GM06990 (cell line): ENCODE results near the gene ZNF420.
"Not testable (repeated sequence)": the region's sequence is repeated elsewhere in the genome, so short reads cannot be mapped to it uniquely, and the experiment has no call there.

Source experiments
- DNase-seq: peaks from one replicate; pipeline ENCODE4 v3.0.0-alpha.2; 2011; ENCODE audit not compliant: insufficient read length; ENCODE audit errors: extremely low read depth
- H3K27me3 ChIP-seq: replicated peaks from 2 replicates; pipeline ENCODE4 v1.6.0; 2011; ENCODE audit warnings: low read length; ENCODE audit not compliant: control insufficient read depth, insufficient read depth
- H3K36me3 ChIP-seq: 2 replicates; pipeline ENCODE4 v1.5.1; 2011; ENCODE audit warnings: low read length; ENCODE audit not compliant: control insufficient read depth, insufficient read depth
- H3K4me3 ChIP-seq: replicated peaks from 2 replicates; pipeline ENCODE4 v1.5.1; 2011; ENCODE audit warnings: low read depth, mild to moderate bottlenecking, control low read depth, low read length
- TF ChIP-seq, protein P1 (sequence below): IDR thresholded peaks from 2 replicates; pipeline ENCODE4 v1.5.1; 2011; ENCODE audit warnings: low read length, control low read depth, mild to moderate bottlenecking, inconsistent platforms; ENCODE audit not compliant: insufficient read depth, poor library complexity, severe bottlenecking

Gene ZNF420

GRCh38 chr19:37082307-37082706 is 4.1 kb downstream of the ZNF420 start:
- H3K27me3 ChIP-seq: no peaks in the 10 kb centered on the region
- H3K36me3 ChIP-seq: no peaks in the 10 kb centered on the region
- TF ChIP-seq, protein P1, sequence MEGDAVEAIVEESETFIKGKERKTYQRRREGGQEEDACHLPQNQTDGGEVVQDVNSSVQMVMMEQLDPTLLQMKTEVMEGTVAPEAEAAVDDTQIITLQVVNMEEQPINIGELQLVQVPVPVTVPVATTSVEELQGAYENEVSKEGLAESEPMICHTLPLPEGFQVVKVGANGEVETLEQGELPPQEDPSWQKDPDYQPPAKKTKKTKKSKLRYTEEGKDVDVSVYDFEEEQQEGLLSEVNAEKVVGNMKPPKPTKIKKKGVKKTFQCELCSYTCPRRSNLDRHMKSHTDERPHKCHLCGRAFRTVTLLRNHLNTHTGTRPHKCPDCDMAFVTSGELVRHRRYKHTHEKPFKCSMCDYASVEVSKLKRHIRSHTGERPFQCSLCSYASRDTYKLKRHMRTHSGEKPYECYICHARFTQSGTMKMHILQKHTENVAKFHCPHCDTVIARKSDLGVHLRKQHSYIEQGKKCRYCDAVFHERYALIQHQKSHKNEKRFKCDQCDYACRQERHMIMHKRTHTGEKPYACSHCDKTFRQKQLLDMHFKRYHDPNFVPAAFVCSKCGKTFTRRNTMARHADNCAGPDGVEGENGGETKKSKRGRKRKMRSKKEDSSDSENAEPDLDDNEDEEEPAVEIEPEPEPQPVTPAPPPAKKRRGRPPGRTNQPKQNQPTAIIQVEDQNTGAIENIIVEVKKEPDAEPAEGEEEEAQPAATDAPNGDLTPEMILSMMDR: no peak
- no peak for DNase-seq
- no peak overlapping the region for H3K4me3 ChIP-seq

DNA sequence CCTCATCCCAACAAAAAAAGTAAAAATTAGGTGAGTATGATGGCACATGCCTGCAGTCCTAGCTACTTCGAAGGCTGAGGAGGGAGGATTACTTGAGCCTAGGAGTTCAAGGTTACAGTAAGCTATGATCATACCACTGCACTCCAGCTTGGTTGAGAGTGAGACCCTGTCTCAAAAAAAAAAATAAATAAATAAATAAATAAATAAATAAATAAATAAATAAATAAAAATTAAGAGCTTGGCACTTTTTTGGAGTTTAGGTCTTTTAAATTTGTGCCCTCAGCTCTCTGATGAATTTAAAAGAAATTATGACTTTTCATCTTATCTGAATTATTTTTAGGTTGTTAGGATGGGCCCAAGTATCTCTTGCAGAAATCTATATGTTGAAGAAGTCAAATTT is 8.9 kb downstream of the ZNF420 start:
- H3K27me3 ChIP-seq: no peaks in the 10 kb centered on the region
- DNase-seq: no peak
- H3K4me3 ChIP-seq: no peak overlapping the region
- no peaks in the 10 kb centered on the region; the same call in none of the 2 replicates for H3K36me3 ChIP-seq
- TF ChIP-seq, protein P1: no peak

DNA sequence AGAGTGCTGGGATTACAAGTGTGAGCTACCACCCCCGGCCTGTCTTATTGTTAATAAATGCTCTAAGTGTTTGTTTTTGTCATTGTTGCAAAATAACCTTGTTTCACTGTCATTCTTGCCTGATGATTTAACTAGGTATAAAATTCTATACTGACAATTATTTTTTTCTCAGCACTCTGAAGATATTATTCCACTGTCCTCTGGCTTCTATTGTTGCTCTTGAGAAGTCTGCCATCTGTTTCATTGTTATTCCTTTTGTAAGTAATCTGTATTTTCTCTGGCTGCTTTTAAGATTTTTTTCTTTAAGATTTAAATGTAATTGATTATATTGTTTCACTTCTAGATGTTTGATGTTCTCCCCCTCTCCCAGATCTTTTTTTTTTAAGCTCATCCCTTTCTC is 17.6 kb downstream of the ZNF420 start:
- peaks cover 2% of the 10 kb centered on the region for H3K36me3 ChIP-seq
- no peaks in the 10 kb centered on the region for H3K27me3 ChIP-seq
- TF ChIP-seq, protein P1: no peak
- H3K4me3 ChIP-seq: no peak overlapping the region
- DNase-seq: no peak

GRCh38 chr19:37098570-37098969 is 20.3 kb downstream of the ZNF420 start:
- H3K36me3 ChIP-seq: peaks cover 5% of the 10 kb centered on the region
- TF ChIP-seq, protein P1: no peak
- DNase-seq: no peak
- H3K27me3 ChIP-seq: no peaks in the 10 kb centered on the region
- H3K4me3 ChIP-seq: no peak overlapping the region

DNA sequence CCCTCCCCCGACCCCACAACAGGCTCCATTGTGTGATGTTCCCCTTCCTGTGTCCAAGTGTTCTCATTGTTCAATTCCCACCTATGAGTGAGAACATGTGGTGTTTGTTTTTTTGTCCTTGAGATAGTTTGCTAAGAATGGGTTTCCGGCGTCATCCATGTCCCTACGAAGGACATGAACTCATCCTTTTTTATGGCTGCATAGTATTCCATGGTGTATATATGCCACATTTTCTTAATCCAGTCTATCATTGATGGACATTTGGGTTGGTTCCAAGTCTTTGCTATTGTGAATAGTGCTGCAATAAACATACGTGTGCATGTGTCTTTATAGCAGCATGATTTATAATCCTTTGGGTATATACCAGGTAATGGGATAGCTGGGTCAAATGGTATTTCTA is 25.9 kb downstream of the ZNF420 start:
- not testable (repeated sequence) for H3K4me3 ChIP-seq, DNase-seq, H3K27me3 ChIP-seq, H3K36me3 ChIP-seq

GRCh38 chr19:37111753-37112152 is 33.5 kb downstream of the ZNF420 start:
- H3K4me3 ChIP-seq, H3K27me3 ChIP-seq, H3K36me3 ChIP-seq, DNase-seq: not testable (repeated sequence)
- TF ChIP-seq, protein P1: peak; percentile 10
